ENCODE data around the gene C17orf50.

DNA sequence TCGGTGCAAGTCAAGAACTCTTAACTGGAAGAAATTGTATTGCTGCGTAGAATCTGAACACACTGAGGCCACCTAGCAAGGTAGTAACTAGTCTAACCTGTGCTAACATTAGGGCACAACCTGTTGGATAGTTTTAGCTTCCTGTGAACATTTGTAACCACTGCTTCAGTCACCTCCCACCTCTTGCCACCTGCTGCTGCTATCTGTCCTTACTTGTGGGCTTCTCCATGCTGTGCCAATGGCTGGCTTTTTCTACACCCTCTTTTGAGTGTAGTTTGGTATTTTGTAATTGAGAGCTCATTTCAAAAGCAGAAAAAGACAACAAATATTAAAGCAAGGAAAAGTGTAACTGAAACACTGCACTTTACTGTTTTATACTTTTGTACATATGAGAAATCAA is 37.0 kb upstream of the C17orf50 start:
- TF ChIP-seq, protein P1, sequence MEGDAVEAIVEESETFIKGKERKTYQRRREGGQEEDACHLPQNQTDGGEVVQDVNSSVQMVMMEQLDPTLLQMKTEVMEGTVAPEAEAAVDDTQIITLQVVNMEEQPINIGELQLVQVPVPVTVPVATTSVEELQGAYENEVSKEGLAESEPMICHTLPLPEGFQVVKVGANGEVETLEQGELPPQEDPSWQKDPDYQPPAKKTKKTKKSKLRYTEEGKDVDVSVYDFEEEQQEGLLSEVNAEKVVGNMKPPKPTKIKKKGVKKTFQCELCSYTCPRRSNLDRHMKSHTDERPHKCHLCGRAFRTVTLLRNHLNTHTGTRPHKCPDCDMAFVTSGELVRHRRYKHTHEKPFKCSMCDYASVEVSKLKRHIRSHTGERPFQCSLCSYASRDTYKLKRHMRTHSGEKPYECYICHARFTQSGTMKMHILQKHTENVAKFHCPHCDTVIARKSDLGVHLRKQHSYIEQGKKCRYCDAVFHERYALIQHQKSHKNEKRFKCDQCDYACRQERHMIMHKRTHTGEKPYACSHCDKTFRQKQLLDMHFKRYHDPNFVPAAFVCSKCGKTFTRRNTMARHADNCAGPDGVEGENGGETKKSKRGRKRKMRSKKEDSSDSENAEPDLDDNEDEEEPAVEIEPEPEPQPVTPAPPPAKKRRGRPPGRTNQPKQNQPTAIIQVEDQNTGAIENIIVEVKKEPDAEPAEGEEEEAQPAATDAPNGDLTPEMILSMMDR (IDR thresholded peaks at IDR 0.05; ENCODE audit: low read depth, low read length, poor library complexity, severe bottlenecking) = no peak
- TF ChIP-seq EZH2phosphoT487 (IDR thresholded peaks at IDR 0.05; ENCODE audit: borderline replicate concordance, low read length) = no peak

Data from DOHH2 (cell line).